Lung (tissue), 12 donors: Measurements from ENCODE around the gene PCAT6. TPM values are rescaled to one million over a fixed set of nuclear protein-coding genes. Genes with fewer than 3 reads are reported as not detected.
"Not testable (repeated sequence)": the region's sequence is repeated elsewhere in the genome, so short reads cannot be mapped to it uniquely, and the experiment has no call there.

Experiments used
- ATAC-seq: fragments of 200-7000 bp; cut with Tn5 transposase; one replicate; pipeline ENCODE4 v1.9.1; 2020; ENCODE audit warnings: moderate number of reproducible peaks; ENCODE audit not compliant: insufficient read depth, low FRiP score
- DNase-seq, 3 donors: peaks; one replicate each; pipeline ENCODE4 v3.0.0-alpha.2; 2013 to 2017
- H3K27ac ChIP-seq, 2 donors: one replicate each; pipeline ENCODE4 v1.5.1; 2013; ENCODE audit warnings: mild to moderate bottlenecking in 2 of 2, moderate library complexity in 2 of 2, control low read depth in 1 of 2, inconsistent platforms in 1 of 2, low read depth in 1 of 2, low read length in 1 of 2
- H3K27me3 ChIP-seq, 3 donors: one replicate each; pipeline ENCODE4 v1.5.1; 2013; ENCODE audit warnings: low read length in 2 of 3; ENCODE audit not compliant: control insufficient read depth in 3 of 3, insufficient read depth in 3 of 3
- H3K36me3 ChIP-seq, 4 donors: one replicate each; pipeline ENCODE4 v1.5.1; 2013; ENCODE audit warnings: low read length in 4 of 4, mild to moderate bottlenecking in 1 of 4, moderate library complexity in 1 of 4; ENCODE audit not compliant: control insufficient read depth in 4 of 4, insufficient read depth in 4 of 4
- H3K4me1 ChIP-seq, 5 donors: one replicate each; pipeline ENCODE4 v1.5.1; 2013; ENCODE audit warnings: low read length in 5 of 5, mild to moderate bottlenecking in 2 of 5, moderate library complexity in 1 of 5; ENCODE audit not compliant: control insufficient read depth in 5 of 5, insufficient read depth in 5 of 5
- H3K4me3 ChIP-seq: one replicate; pipeline ENCODE4 v1.5.1; 2013; ENCODE audit warnings: mild to moderate bottlenecking, control low read depth, moderate library complexity
- H3K9ac ChIP-seq, 2 donors: one replicate each; pipeline ENCODE4 v1.5.1; 2013; ENCODE audit warnings: low read length in 2 of 2, control low read depth in 1 of 2; ENCODE audit not compliant: insufficient read depth in 1 of 2
- H3K9me3 ChIP-seq, 4 donors: one replicate each; pipeline ENCODE4 v1.5.1; 2013; ENCODE audit warnings: low read length in 3 of 4, mild to moderate bottlenecking in 1 of 4, moderate library complexity in 1 of 4; ENCODE audit not compliant: control insufficient read depth in 4 of 4, insufficient read depth in 3 of 4
- CTCF ChIP-seq: IDR thresholded peaks from 2 replicates; pipeline ENCODE4 v1.5.1; 2012; ENCODE audit warnings: mild to moderate bottlenecking; ENCODE audit errors: control extremely low read depth, extremely low read depth
- WGBS, 2 donors: extraction: QIAGEN DNeasy Blood & Tissue Kit; methylation state at CpG; one replicate each; pipeline ENCODE4 v1.1.7; 2013; 5-methylcytosine and 5-hydroxymethylcytosine counted together
- polyA plus RNA-seq, 2 donors: library from polyadenylated mRNA; stranded (reverse); fragments of 200-250 nt; gene quantifications; one replicate each; pipeline ENCODE4 v1.2.1, GENCODE V29; 2013
- total RNA-seq, 2 donors: library from RNA; depleted of rRNA in 1 of 2; stranded (reverse); fragments of >200 nt in 1 of 2; gene quantifications; one replicate each; pipeline ENCODE4 v1.2.1, GENCODE V29; 2014 to 2021
- donor health status: control.
- donor health status: control.
- donor health status: Bipolar disorder and iron deficiency.
- donor health status: healthy.
- donor health status: DM: yes; HTN: yes; CAD: no.

Gene PCAT6
- total and polyA plus RNA-seq, 4 donors: 0.84 to 1.8 (median 1.3) TPM; not detected in 1

- TF ChIP-seq CTCF: no peak
- no peak for ATAC-seq
- DNase-seq: no peak
- H3K9ac ChIP-seq: no peak overlapping the region
- H3K27me3 ChIP-seq: peaks cover 0 to 2% (median 0%) of the 10 kb centered on the region in 3 donors
- no peak overlapping the region for H3K4me3 ChIP-seq
- H3K27ac ChIP-seq: no peak overlapping the region
- H3K4me1 ChIP-seq: peaks cover 0 to 13% (median 6%) of the 10 kb centered on the region in 5 donors
- no peaks in the 10 kb centered on the region for H3K9me3 ChIP-seq
- 71 to 83% methylated on average over 10 of the region's 10 CpGs for WGBS, 2 donors
- no peaks in the 10 kb centered on the region for H3K36me3 ChIP-seq
Observed at GRCh38 chr1:202815120-202815519, 4.4 kb downstream of the PCAT6 start.

- Histone ChIP-seq H3K4me3 (no peak overlapping the region), H3K9ac (no peak overlapping the region), H3K27ac (no peak overlapping the region), H3K36me3 (no peaks in the 10 kb centered on the region), H3K27me3 (no peaks in the 10 kb centered on the region), H3K4me1 (no peaks in the 10 kb centered on the region), H3K9me3 (no peaks in the 10 kb centered on the region)
- WGBS, 2 donors: 70 to 71% methylated on average over 1 of the region's 1 CpG
- no peak for DNase-seq
- no peak for ATAC-seq
- no peak for TF ChIP-seq CTCF
Observed at GRCh38 chr1:202818819-202819218, 8.1 kb downstream of the PCAT6 start.

DNA sequence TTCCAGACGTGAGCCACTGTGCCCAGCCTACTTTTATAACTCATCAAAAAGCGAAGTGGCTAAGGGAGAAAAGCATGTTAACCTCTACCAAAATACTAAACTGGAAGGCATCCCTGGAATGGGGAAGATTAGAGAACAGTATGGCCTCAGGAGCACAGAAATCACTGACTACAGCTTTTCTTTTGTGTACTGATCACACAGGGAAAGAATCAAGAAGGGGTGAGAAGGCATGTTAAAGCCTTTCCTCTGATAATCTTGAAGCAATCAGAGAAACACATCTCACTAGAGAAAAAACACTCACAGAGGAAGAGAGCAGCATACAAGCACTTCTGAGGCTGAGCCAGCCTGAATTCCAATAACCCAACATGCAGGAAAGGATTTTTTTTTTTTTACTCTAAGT, 10.7 kb downstream of the PCAT6 start:
- ATAC-seq (peak; percentile 47), DNase-seq (no peak)
- Histone ChIP-seq H3K27ac (no peak overlapping the region), H3K9ac (no peak overlapping the region), H3K27me3 (peaks cover 0 to 4% (median 0%) of the 10 kb centered on the region in 3 donors), H3K36me3 (no peaks in the 10 kb centered on the region), H3K4me3 (no peak overlapping the region), H3K9me3 (no peaks in the 10 kb centered on the region), H3K4me1 (no peaks in the 10 kb centered on the region)
- WGBS, 2 donors: 60 to 83% methylated on average over 2 of the region's 2 CpGs
- TF ChIP-seq CTCF: no peak

- no peak for TF ChIP-seq CTCF
- 93 to 95% methylated on average over 7 of the region's 7 CpGs for WGBS, 2 donors
Observed at GRCh38 chr1:202825748-202826147, 15.0 kb downstream of the PCAT6 start.

GRCh38 chr1:202829223-202829622, 18.5 kb downstream of the PCAT6 start:
- H3K4me3 ChIP-seq, H3K9me3 ChIP-seq, H3K27ac ChIP-seq, H3K9ac ChIP-seq, ATAC-seq, H3K27me3 ChIP-seq, H3K36me3 ChIP-seq, H3K4me1 ChIP-seq, DNase-seq: not testable (repeated sequence)
- WGBS, 2 donors: 95 to 96% methylated on average over 9 of the region's 9 CpGs

More at GRCh38 chr1:202825748-202826147, 15.0 kb downstream of the PCAT6 start:
- Histone ChIP-seq H3K27ac (no peak overlapping the region), H3K4me1 (no peaks in the 10 kb centered on the region), H3K36me3 (no peaks in the 10 kb centered on the region), H3K27me3 (peaks cover 0 to 4% (median 0%) of the 10 kb centered on the region in 3 donors), H3K9me3 (no peaks in the 10 kb centered on the region), H3K4me3 (no peak overlapping the region), H3K9ac (no peak overlapping the region)
- DNase-seq (no peak), ATAC-seq (no peak)
